ENCODE measurements around the gene MDN1. TPM values are rescaled to one million over a fixed set of nuclear protein-coding genes. Genes with fewer than 3 reads are reported as not detected.
"Not testable (repeated sequence)": the region's sequence is repeated elsewhere in the genome, so short reads cannot be mapped to it uniquely, and the experiment has no call there.

Gene MDN1
- total RNA-seq, 4 donors from 2014 or later = 18.1 to 26.0 (median 19.5) TPM

DNA sequence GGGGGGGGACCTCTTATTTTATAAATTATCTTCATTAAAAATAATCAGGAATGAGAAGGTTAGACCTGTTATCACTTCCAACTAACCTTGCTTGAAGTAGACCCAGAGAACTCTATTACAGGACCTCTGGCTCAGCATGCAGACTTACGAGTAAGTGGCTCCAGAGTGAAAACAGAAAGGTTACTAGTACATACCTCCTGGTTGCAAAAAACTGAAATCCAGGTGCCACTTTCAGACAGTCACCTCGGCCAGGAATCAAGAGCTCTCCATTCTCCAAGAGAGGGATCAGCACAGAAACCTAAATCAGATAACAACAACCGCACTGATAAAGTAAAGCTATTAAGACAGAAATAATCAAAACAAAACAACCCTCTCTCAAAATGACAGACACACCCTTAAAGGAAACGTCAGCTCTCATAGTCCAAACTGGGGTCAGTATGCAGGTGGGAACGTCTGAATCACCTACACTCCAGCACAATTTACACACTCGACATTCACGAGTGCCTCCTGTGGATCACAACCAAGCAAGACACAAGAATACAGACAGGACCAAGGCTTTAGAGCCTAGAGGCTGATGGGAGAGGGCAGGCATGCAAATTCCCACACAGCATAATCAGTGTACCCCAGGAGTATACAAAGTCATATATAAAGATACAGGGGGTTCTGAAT is 31.8 kb downstream of the MDN1 start:
- H3K27ac ChIP-seq (replicated peaks in 1 of 4) = no peak overlapping the region
- H3K36me3 ChIP-seq = peaks cover 58 to 100% (median 89%) of the 10 kb centered on the region in 4 donors
- DNase-seq (ENCODE audit: extremely low spot score) = no peak
- H3K4me3 ChIP-seq = no peak overlapping the region
- no peaks in the 10 kb centered on the region for H3K27me3 ChIP-seq
- WGBS = 85% methylated on average over 7 of the region's 7 CpGs
- H3K9me3 ChIP-seq = peaks cover 0 to 7% (median 0%) of the 10 kb centered on the region in 4 donors
- intact Hi-C loops (cut with DNase I) = no loop called here
- no peaks in the 10 kb centered on the region for H3K4me1 ChIP-seq
- TF ChIP-seq POLR2AphosphoS5 (IDR thresholded peaks at IDR 0.05) = no peak
- no peak for TF ChIP-seq EP300 (IDR thresholded peaks at IDR 0.05)
- no peak for TF ChIP-seq POLR2A (IDR thresholded peaks at IDR 0.05; ENCODE audit: low read depth)
- TF ChIP-seq, protein P1, sequence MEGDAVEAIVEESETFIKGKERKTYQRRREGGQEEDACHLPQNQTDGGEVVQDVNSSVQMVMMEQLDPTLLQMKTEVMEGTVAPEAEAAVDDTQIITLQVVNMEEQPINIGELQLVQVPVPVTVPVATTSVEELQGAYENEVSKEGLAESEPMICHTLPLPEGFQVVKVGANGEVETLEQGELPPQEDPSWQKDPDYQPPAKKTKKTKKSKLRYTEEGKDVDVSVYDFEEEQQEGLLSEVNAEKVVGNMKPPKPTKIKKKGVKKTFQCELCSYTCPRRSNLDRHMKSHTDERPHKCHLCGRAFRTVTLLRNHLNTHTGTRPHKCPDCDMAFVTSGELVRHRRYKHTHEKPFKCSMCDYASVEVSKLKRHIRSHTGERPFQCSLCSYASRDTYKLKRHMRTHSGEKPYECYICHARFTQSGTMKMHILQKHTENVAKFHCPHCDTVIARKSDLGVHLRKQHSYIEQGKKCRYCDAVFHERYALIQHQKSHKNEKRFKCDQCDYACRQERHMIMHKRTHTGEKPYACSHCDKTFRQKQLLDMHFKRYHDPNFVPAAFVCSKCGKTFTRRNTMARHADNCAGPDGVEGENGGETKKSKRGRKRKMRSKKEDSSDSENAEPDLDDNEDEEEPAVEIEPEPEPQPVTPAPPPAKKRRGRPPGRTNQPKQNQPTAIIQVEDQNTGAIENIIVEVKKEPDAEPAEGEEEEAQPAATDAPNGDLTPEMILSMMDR (IDR thresholded peaks at IDR 0.05) = no peak

DNA sequence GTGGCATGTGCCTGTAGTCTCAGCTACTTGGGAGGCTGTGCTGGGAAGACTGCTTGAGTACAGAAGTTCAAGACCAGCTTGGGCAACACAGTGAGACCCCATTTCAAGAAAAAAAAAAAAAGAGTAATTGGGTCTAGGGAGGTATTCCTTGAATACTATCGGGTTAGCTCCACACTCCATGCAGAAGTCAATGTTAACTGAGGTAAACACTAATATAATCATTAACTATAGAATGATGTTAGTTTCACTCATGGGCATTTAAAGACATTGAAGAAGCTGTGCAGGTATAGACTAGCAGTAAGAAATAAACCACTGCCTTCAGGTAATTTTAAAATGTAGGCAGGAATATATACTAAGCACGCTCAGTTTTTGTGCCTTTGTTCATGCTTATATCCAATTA is 32.6 kb downstream of the MDN1 start:
- intact Hi-C loops (cut with DNase I) = no loop called here
- H3K36me3 ChIP-seq = peaks cover 63 to 100% (median 86%) of the 10 kb centered on the region in 4 donors
- 98% methylated on average over 2 of the region's 2 CpGs for WGBS
- no peaks in the 10 kb centered on the region for H3K4me1 ChIP-seq
- H3K4me3 ChIP-seq = no peak overlapping the region
- TF ChIP-seq POLR2A (IDR thresholded peaks at IDR 0.05; ENCODE audit: low read depth) = no peak
- TF ChIP-seq, protein P1 (IDR thresholded peaks at IDR 0.05) = no peak
- TF ChIP-seq POLR2AphosphoS5 (IDR thresholded peaks at IDR 0.05) = no peak
- no peak for TF ChIP-seq EP300 (IDR thresholded peaks at IDR 0.05)
- peaks cover 0 to 7% (median 0%) of the 10 kb centered on the region in 4 donors for H3K9me3 ChIP-seq
- DNase-seq (ENCODE audit: extremely low spot score) = no peak
- H3K27me3 ChIP-seq = no peaks in the 10 kb centered on the region
- H3K27ac ChIP-seq (replicated peaks in 1 of 4) = no peak overlapping the region

DNA sequence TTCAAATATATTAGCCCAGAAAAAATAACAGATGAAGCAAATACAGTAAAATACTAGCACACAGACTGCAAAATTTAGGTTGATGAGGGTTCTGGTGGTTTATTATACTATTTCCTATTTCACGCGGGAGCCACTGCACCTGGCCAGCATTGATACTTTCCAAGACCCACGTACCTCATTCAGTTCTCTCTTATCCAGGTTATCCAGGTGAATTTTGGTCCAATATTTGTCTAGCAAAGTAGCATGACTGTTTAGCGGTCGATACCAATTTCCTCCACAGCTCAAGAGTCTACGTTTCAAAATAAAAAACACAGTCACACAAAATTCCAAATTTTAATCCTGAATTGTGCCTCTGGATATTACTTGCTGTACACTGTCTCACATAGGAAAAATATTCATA is 34.8 kb downstream of the MDN1 start:
- Histone ChIP-seq H3K27ac (replicated peaks in 1 of 4) (no peak overlapping the region), H3K4me1 (no peaks in the 10 kb centered on the region), H3K4me3 (no peak overlapping the region), H3K27me3 (no peaks in the 10 kb centered on the region), H3K36me3 (peaks cover 68 to 100% (median 89%) of the 10 kb centered on the region in 4 donors), H3K9me3 (peaks cover 0 to 7% (median 0%) of the 10 kb centered on the region in 4 donors)
- 93% methylated on average over 6 of the region's 6 CpGs for WGBS
- TF ChIP-seq POLR2A (IDR thresholded peaks at IDR 0.05; ENCODE audit: low read depth) = no peak
- TF ChIP-seq EP300 (IDR thresholded peaks at IDR 0.05) = no peak
- TF ChIP-seq, protein P1 (IDR thresholded peaks at IDR 0.05) = no peak
- TF ChIP-seq POLR2AphosphoS5 (IDR thresholded peaks at IDR 0.05) = no peak
- intact Hi-C loops (cut with DNase I) = no loop called here
- no peak for DNase-seq (ENCODE audit: extremely low spot score)

DNA sequence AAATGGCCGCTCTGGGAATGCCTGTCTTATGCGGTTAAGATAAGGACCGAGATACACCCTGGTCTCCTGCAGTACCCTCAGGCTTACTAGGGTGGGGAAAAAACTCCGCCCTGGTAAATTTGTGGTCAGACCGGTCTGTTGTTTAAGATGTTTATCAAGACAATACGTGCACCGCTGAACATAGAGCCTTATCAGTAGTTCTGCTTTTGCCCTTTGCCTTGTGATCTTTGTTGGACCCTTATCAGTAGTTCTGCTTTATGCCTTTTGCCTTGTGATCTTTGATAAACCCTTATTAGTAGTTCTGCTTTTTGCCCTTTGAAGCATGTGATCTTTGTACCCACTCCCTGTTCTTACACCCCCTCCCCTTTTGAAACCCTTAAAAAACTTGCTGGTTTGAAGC is 36.3 kb downstream of the MDN1 start:
- H3K9me3 ChIP-seq; H3K4me1 ChIP-seq; H3K4me3 ChIP-seq; H3K27ac ChIP-seq (replicated peaks in 1 of 4); DNase-seq (ENCODE audit: extremely low spot score); H3K27me3 ChIP-seq; intact Hi-C loops (cut with DNase I): not testable (repeated sequence)
- peaks cover 59 to 97% (median 82%) of the 10 kb centered on the region in 4 donors for H3K36me3 ChIP-seq
- WGBS = 85% methylated on average over 7 of the region's 7 CpGs

DNA sequence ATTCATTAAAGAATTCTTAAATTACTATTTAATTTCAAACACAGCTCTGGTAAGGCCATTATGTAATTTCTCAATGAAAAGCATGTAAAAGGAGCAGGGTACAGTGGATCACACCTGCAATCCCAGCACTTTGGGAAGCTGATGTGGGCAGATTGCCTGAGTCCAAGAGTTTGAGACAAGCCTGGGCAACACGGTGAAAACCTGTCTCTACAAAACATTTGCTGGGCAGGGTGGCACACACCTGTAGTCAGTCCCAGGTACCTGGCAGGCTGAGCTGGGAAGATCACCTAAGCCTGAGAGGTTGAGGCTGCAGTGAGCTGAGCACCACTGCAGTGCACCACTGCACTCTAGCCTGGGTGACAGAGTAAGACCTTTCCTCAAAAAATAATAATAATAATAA is 37.4 kb downstream of the MDN1 start:
- no peak overlapping the region for H3K27ac ChIP-seq (replicated peaks in 1 of 4)
- no peak overlapping the region for H3K4me3 ChIP-seq
- no peaks in the 10 kb centered on the region for H3K4me1 ChIP-seq
- TF ChIP-seq POLR2A (IDR thresholded peaks at IDR 0.05; ENCODE audit: low read depth) = no peak
- TF ChIP-seq POLR2AphosphoS5 (IDR thresholded peaks at IDR 0.05) = no peak
- TF ChIP-seq, protein P1 (IDR thresholded peaks at IDR 0.05) = no peak
- no peak for TF ChIP-seq EP300 (IDR thresholded peaks at IDR 0.05)
- intact Hi-C loops (cut with DNase I) = no loop called here
- peaks cover 0 to 7% (median 0%) of the 10 kb centered on the region in 4 donors for H3K9me3 ChIP-seq
- DNase-seq (ENCODE audit: extremely low spot score) = no peak
- WGBS = 100% methylated on average over 1 of the region's 1 CpG
- H3K27me3 ChIP-seq = no peaks in the 10 kb centered on the region
- peaks cover 59 to 86% (median 72%) of the 10 kb centered on the region in 4 donors for H3K36me3 ChIP-seq

Measured in esophagus muscularis mucosa (tissue), 4 donors.